Loucy (cell line): ENCODE results near the gene GALNT11.

Experiments
- EZH2phosphoT487 ChIP-seq: fragments of 200-600 bp; IDR thresholded peaks from 2 replicates; pipeline ENCODE4 v1.6.1; 2018; ENCODE audit warnings: antibody characterized with exemption, mild to moderate bottlenecking, moderate library complexity, borderline replicate concordance
- TF ChIP-seq, protein P1 (sequence below): fragments of 200-600 bp; sonication (generic); conservative IDR thresholded peaks from 2 replicates; pipeline ENCODE4 v1.5.1; 2014; ENCODE audit warnings: mild to moderate bottlenecking, antibody characterized with exemption, low read length

- TF ChIP-seq, protein P1, sequence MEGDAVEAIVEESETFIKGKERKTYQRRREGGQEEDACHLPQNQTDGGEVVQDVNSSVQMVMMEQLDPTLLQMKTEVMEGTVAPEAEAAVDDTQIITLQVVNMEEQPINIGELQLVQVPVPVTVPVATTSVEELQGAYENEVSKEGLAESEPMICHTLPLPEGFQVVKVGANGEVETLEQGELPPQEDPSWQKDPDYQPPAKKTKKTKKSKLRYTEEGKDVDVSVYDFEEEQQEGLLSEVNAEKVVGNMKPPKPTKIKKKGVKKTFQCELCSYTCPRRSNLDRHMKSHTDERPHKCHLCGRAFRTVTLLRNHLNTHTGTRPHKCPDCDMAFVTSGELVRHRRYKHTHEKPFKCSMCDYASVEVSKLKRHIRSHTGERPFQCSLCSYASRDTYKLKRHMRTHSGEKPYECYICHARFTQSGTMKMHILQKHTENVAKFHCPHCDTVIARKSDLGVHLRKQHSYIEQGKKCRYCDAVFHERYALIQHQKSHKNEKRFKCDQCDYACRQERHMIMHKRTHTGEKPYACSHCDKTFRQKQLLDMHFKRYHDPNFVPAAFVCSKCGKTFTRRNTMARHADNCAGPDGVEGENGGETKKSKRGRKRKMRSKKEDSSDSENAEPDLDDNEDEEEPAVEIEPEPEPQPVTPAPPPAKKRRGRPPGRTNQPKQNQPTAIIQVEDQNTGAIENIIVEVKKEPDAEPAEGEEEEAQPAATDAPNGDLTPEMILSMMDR, result no peak
- TF ChIP-seq EZH2phosphoT487, result no peak
These were observed 37.5 kb upstream of the GALNT11 start for GRCh38 chr7:151987748-151988529.
